GM12878 (cell line): ENCODE results near the gene TMEM35B. TPM values are rescaled to one million over a fixed set of nuclear protein-coding genes. Genes with fewer than 3 reads are reported as not detected.

Experiments used
- ASH2L ChIP-seq: fragments of 300-600, 200-600 bp; sonication (generic); IDR thresholded peaks from 2 replicates; pipeline ENCODE4 v1.6.1; 2017; ENCODE audit warnings: low read depth, mild to moderate bottlenecking, borderline replicate concordance
- CHD2 ChIP-seq: IDR thresholded peaks from 2 replicates; pipeline ENCODE4 v1.6.1; 2011; ENCODE audit warnings: low read depth, low read length, improper control_type of control experiment, borderline replicate concordance
- EED ChIP-seq: sonication (generic); IDR thresholded peaks from 2 replicates; pipeline ENCODE4 v1.6.1; 2016; ENCODE audit warnings: antibody characterized with exemption, low read depth
- FOXK2 ChIP-seq: fragments of 450-650 bp; IDR thresholded peaks from 2 replicates; pipeline ENCODE4 v1.6.1; 2017; ENCODE audit warnings: mild to moderate bottlenecking, moderate library complexity
- GATAD2B ChIP-seq: fragments of 450-650 bp; conservative IDR thresholded peaks from 2 replicates; pipeline ENCODE4 v1.6.1; 2017; ENCODE audit warnings: low read depth, mild to moderate bottlenecking, moderate library complexity
- RFX5 ChIP-seq: IDR thresholded peaks from 2 replicates; pipeline ENCODE4 v1.6.1; 2011; ENCODE audit warnings: low read depth, low read length, improper control_type of control experiment
- STAT1 ChIP-seq: fragments of 450-650 bp; conservative IDR thresholded peaks from 2 replicates; pipeline ENCODE4 v1.6.1; 2014; ENCODE audit warnings: antibody characterized with exemption, mild to moderate bottlenecking
- ZNF274 ChIP-seq: IDR thresholded peaks from one replicate; pipeline ENCODE4 v1.8.0; 2011; ENCODE audit not compliant: insufficient read length, insufficient read depth
- ZSCAN29 ChIP-seq: fragments of 450-650 bp; IDR thresholded peaks from 2 replicates; pipeline ENCODE4 v1.6.1; 2017; ENCODE audit warnings: mild to moderate bottlenecking, moderate library complexity
- polyA plus RNA-seq, 11 experiments: library from polyadenylated mRNA; depleted of rRNA in 4 of 11; unstranded in 6 of 11; stranded (reverse) in 5 of 11; fragments of >200 nt; fragmentation: Nextera tagmentation in 4 of 11; fragmentation: Illumina TruSeq in 1 of 11; extraction: Ambion mirVana in 4 of 11; extraction: Trizol in 1 of 11; gene quantifications; 1 replicate in 1 of 11; 2 replicates in 10 of 11; pipeline versions ENCODE4 v1.2.1 to v1.2.3, GENCODE V29; 2011 to 2016; ENCODE audit warnings: inconsistent platforms in 2 of 11, missing spikeins in 2 of 11, low read depth in 1 of 11
- total RNA-seq, 4 experiments: library from RNA; depleted of rRNA in 3 of 4; stranded (reverse); fragments of >200 nt in 3 of 4; fragmentation: Illumina TruSeq in 1 of 4; extraction: Trizol in 1 of 4; gene quantifications; 2 replicates each; pipeline versions ENCODE4 v1.2.1 to v1.2.3, GENCODE V29; 2013 to 2021
- TF ChIP-seq, protein P1 (sequence below): fragments of 450-650 bp; IDR thresholded peaks from 2 replicates; pipeline ENCODE4 v1.6.1; 2017; ENCODE audit warnings: mild to moderate bottlenecking, moderate library complexity
- TF ChIP-seq, protein P2 (sequence below): fragments of 450-650 bp; formaldehyde crosslinking; IDR thresholded peaks from 2 replicates; pipeline ENCODE4 v1.4.0; 2020; ENCODE audit warnings: mild to moderate bottlenecking, moderate library complexity
- TF ChIP-seq, protein P3 (sequence below): fragments of 450-650 bp; IDR thresholded peaks from 2 replicates; pipeline ENCODE4 v1.6.1; 2016; ENCODE audit warnings: mild to moderate bottlenecking, moderate library complexity, borderline replicate concordance

The TMEM35B gene
- total and polyA plus RNA-seq, 10 of the 15 experiments (the other 5 are each of a cell fraction or from before 2014, with no cell fraction given) = 14.8 to 138 (median 32.8) TPM

DNA sequence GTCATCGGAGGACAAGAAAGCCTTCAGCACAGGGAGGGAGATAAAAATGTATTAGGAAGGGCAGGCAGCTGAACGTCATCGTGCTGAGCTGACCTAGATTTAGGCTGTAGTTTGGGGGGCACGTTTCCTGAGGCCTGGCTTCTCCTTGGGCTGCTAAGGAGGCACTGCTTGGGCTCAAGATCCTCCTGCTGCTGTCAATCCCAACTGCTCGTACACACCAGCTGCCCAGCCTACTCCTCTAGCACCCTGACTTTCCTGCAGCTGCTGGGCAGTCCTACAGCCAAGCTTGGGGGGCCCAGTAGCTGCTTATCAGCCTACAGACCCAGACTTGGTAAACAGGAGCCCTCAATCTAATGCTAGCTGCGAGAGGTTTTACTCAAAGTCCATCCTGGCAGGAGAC, 6.2 kb downstream of the TMEM35B start (continued):
- TF ChIP-seq, protein P1, sequence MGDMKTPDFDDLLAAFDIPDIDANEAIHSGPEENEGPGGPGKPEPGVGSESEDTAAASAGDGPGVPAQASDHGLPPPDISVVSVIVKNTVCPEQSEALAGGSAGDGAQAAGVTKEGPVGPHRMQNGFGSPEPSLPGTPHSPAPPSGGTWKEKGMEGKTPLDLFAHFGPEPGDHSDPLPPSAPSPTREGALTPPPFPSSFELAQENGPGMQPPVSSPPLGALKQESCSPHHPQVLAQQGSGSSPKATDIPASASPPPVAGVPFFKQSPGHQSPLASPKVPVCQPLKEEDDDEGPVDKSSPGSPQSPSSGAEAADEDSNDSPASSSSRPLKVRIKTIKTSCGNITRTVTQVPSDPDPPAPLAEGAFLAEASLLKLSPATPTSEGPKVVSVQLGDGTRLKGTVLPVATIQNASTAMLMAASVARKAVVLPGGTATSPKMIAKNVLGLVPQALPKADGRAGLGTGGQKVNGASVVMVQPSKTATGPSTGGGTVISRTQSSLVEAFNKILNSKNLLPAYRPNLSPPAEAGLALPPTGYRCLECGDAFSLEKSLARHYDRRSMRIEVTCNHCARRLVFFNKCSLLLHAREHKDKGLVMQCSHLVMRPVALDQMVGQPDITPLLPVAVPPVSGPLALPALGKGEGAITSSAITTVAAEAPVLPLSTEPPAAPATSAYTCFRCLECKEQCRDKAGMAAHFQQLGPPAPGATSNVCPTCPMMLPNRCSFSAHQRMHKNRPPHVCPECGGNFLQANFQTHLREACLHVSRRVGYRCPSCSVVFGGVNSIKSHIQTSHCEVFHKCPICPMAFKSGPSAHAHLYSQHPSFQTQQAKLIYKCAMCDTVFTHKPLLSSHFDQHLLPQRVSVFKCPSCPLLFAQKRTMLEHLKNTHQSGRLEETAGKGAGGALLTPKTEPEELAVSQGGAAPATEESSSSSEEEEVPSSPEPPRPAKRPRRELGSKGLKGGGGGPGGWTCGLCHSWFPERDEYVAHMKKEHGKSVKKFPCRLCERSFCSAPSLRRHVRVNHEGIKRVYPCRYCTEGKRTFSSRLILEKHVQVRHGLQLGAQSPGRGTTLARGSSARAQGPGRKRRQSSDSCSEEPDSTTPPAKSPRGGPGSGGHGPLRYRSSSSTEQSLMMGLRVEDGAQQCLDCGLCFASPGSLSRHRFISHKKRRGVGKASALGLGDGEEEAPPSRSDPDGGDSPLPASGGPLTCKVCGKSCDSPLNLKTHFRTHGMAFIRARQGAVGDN = no peak
- no peak for TF ChIP-seq FOXK2
- TF ChIP-seq, protein P2, sequence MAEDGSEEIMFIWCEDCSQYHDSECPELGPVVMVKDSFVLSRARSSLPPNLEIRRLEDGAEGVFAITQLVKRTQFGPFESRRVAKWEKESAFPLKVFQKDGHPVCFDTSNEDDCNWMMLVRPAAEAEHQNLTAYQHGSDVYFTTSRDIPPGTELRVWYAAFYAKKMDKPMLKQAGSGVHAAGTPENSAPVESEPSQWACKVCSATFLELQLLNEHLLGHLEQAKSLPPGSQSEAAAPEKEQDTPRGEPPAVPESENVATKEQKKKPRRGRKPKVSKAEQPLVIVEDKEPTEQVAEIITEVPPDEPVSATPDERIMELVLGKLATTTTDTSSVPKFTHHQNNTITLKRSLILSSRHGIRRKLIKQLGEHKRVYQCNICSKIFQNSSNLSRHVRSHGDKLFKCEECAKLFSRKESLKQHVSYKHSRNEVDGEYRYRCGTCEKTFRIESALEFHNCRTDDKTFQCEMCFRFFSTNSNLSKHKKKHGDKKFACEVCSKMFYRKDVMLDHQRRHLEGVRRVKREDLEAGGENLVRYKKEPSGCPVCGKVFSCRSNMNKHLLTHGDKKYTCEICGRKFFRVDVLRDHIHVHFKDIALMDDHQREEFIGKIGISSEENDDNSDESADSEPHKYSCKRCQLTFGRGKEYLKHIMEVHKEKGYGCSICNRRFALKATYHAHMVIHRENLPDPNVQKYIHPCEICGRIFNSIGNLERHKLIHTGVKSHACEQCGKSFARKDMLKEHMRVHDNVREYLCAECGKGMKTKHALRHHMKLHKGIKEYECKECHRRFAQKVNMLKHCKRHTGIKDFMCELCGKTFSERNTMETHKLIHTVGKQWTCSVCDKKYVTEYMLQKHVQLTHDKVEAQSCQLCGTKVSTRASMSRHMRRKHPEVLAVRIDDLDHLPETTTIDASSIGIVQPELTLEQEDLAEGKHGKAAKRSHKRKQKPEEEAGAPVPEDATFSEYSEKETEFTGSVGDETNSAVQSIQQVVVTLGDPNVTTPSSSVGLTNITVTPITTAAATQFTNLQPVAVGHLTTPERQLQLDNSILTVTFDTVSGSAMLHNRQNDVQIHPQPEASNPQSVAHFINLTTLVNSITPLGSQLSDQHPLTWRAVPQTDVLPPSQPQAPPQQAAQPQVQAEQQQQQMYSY (CRISPR knock-in tag) = no peak
- no peak for TF ChIP-seq ZNF274
- TF ChIP-seq, protein P3, sequence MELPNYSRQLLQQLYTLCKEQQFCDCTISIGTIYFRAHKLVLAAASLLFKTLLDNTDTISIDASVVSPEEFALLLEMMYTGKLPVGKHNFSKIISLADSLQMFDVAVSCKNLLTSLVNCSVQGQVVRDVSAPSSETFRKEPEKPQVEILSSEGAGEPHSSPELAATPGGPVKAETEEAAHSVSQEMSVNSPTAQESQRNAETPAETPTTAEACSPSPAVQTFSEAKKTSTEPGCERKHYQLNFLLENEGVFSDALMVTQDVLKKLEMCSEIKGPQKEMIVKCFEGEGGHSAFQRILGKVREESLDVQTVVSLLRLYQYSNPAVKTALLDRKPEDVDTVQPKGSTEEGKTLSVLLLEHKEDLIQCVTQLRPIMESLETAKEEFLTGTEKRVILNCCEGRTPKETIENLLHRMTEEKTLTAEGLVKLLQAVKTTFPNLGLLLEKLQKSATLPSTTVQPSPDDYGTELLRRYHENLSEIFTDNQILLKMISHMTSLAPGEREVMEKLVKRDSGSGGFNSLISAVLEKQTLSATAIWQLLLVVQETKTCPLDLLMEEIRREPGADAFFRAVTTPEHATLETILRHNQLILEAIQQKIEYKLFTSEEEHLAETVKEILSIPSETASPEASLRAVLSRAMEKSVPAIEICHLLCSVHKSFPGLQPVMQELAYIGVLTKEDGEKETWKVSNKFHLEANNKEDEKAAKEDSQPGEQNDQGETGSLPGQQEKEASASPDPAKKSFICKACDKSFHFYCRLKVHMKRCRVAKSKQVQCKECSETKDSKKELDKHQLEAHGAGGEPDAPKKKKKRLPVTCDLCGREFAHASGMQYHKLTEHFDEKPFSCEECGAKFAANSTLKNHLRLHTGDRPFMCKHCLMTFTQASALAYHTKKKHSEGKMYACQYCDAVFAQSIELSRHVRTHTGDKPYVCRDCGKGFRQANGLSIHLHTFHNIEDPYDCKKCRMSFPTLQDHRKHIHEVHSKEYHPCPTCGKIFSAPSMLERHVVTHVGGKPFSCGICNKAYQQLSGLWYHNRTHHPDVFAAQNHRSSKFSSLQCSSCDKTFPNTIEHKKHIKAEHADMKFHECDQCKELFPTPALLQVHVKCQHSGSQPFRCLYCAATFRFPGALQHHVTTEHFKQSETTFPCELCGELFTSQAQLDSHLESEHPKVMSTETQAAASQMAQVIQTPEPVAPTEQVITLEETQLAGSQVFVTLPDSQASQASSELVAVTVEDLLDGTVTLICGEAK = no peak
- TF ChIP-seq ASH2L = no peak
- no peak for TF ChIP-seq EED
- no peak for TF ChIP-seq GATAD2B
- TF ChIP-seq STAT1 = no peak
- TF ChIP-seq CHD2 = no peak
- no peak for TF ChIP-seq RFX5
- TF ChIP-seq ZSCAN29 = no peak
- TF ChIP-seq, all 136 proteins: peak for 0
